HepG2 (cell line): ENCODE measurements around the gene CUL2. TPM values are rescaled to one million over a fixed set of nuclear protein-coding genes. Genes with fewer than 3 reads are reported as not detected.

Experiments
- CEBPG ChIP-seq: IDR thresholded peaks from 2 replicates; pipeline ENCODE4 v1.6.1; 2016
- CHCHD3 ChIP-seq: sonication (generic); formaldehyde crosslinking; IDR thresholded peaks from 2 replicates; pipeline ENCODE4 v1.8.0; 2022; ENCODE audit warnings: mild to moderate bottlenecking, missing genetic modification reagents, moderate library complexity
- FOXJ3 ChIP-seq: sonication (generic); formaldehyde crosslinking; IDR thresholded peaks from 2 replicates; pipeline ENCODE4 v1.4.0; 2020; ENCODE audit warnings: missing genetic modification reagents, mild to moderate bottlenecking, borderline replicate concordance
- GATAD1 ChIP-seq: IDR thresholded peaks from 2 replicates; pipeline ENCODE4 v1.6.1; 2016; ENCODE audit warnings: missing genetic modification reagents, missing compliant biosample characterization
- GPN1 ChIP-seq: sonication (generic); formaldehyde crosslinking; IDR thresholded peaks from 2 replicates; pipeline ENCODE4 v1.5.1; 2020; ENCODE audit warnings: missing genetic modification reagents, borderline replicate concordance
- HDAC1 ChIP-seq: sonication (generic); formaldehyde crosslinking; IDR thresholded peaks from 2 replicates; pipeline ENCODE4 v1.5.1; 2020; ENCODE audit warnings: mild to moderate bottlenecking, missing genetic modification reagents
- HOXA9 ChIP-seq: sonication (generic); formaldehyde crosslinking; IDR thresholded peaks from 2 replicates; pipeline ENCODE4 v1.8.1; 2022; ENCODE audit warnings: missing genetic modification reagents, mild to moderate bottlenecking, moderate library complexity, borderline replicate concordance
- MBNL3 ChIP-seq: fragments of 250-450 bp; sonication (Bioruptor Pico); conservative IDR thresholded peaks from 2 replicates; pipeline ENCODE4 v1.8.0; 2022; ENCODE audit warnings: mild to moderate bottlenecking, inconsistent platforms
- MED8 ChIP-seq: sonication (generic); formaldehyde crosslinking; IDR thresholded peaks from 2 replicates; pipeline ENCODE4 v1.8.1; 2023; ENCODE audit warnings: mild to moderate bottlenecking, missing genetic modification reagents; ENCODE audit not compliant: insufficient replicate concordance
- PAX8 ChIP-seq: sonication (generic); formaldehyde crosslinking; IDR thresholded peaks from 2 replicates; pipeline ENCODE4 v1.8.0; 2022; ENCODE audit warnings: mild to moderate bottlenecking, missing genetic modification reagents, borderline replicate concordance
- THYN1 ChIP-seq: sonication (generic); formaldehyde crosslinking; IDR thresholded peaks from 2 replicates; pipeline ENCODE4 v1.8.1; 2023; ENCODE audit warnings: low read depth, mild to moderate bottlenecking, moderate library complexity, missing genetic modification reagents, borderline replicate concordance
- ZFP41 ChIP-seq: sonication (generic); formaldehyde crosslinking; IDR thresholded peaks from 2 replicates; pipeline ENCODE4 v1.4.0; 2020; ENCODE audit warnings: mild to moderate bottlenecking, missing genetic modification reagents, borderline replicate concordance
- ZMYM4 ChIP-seq: sonication (generic); formaldehyde crosslinking; IDR thresholded peaks from 2 replicates; pipeline ENCODE4 v1.8.1; 2023; ENCODE audit warnings: mild to moderate bottlenecking, missing genetic modification reagents
- ZNF12 ChIP-seq: sonication (generic); formaldehyde crosslinking; IDR thresholded peaks from 2 replicates; pipeline ENCODE4 v1.5.0; 2020; ENCODE audit warnings: missing genetic modification reagents
- ZNF224 ChIP-seq: sonication (generic); formaldehyde crosslinking; IDR thresholded peaks from 2 replicates; pipeline ENCODE4 v1.5.0; 2020; ENCODE audit warnings: mild to moderate bottlenecking, missing genetic modification reagents
- ZNF441 ChIP-seq: sonication (generic); formaldehyde crosslinking; IDR thresholded peaks from 2 replicates; pipeline ENCODE4 v1.7.0; 2021; ENCODE audit warnings: missing genetic modification reagents, borderline replicate concordance
- ZNF83 ChIP-seq: sonication (generic); formaldehyde crosslinking; IDR thresholded peaks from 2 replicates; pipeline ENCODE4 v1.4.0; 2020; ENCODE audit warnings: missing genetic modification reagents, mild to moderate bottlenecking, borderline replicate concordance
- polyA plus RNA-seq, 8 experiments: library from polyadenylated mRNA; depleted of rRNA in 3 of 8; stranded (reverse) in 7 of 8; unstranded in 1 of 8; fragments of >200 nt; fragmentation: Illumina TruSeq in 4 of 8; extraction: Trizol in 4 of 8; gene quantifications; 2 replicates each; pipeline versions ENCODE4 v1.2.1 to v1.2.3, GENCODE V29; 2011 to 2016; ENCODE audit warnings: low read depth in 4 of 8, missing spikeins in 1 of 8, mixed read lengths in 1 of 8; ENCODE audit not compliant: insufficient read depth in 1 of 8
- total RNA-seq, 5 experiments: library from RNA; depleted of rRNA; stranded (reverse); fragments of >200 nt; fragmentation: Illumina TruSeq; extraction: Trizol; gene quantifications; 2 replicates each; pipeline ENCODE4 v1.2.3, GENCODE V29; 2016; ENCODE audit warnings: low read depth in 1 of 5
- TF ChIP-seq, protein P1 (sequence below): sonication (generic); formaldehyde crosslinking; IDR thresholded peaks from 2 replicates; pipeline ENCODE4 v1.4.0; 2020; ENCODE audit warnings: missing genetic modification reagents
- TF ChIP-seq, protein P2 (sequence below): sonication (generic); formaldehyde crosslinking; IDR thresholded peaks from 2 replicates; pipeline ENCODE4 v1.4.0; 2020; ENCODE audit warnings: missing genetic modification reagents
- TF ChIP-seq, protein P3 (sequence below): sonication (generic); formaldehyde crosslinking; IDR thresholded peaks from 2 replicates; pipeline ENCODE4 v1.8.0; 2022; ENCODE audit warnings: mild to moderate bottlenecking, missing genetic modification reagents, borderline replicate concordance
- TF ChIP-seq, protein P4 (sequence below): sonication (generic); formaldehyde crosslinking; conservative IDR thresholded peaks from 2 replicates; pipeline ENCODE4 v1.5.0; 2020; ENCODE audit warnings: missing genetic modification reagents
- TF ChIP-seq, protein P5 (sequence below): sonication (generic); formaldehyde crosslinking; IDR thresholded peaks from 2 replicates; pipeline ENCODE4 v1.5.1; 2020; ENCODE audit warnings: mild to moderate bottlenecking, missing genetic modification reagents, moderate library complexity

CUL2 gene
- total and polyA plus RNA-seq, 2 of the 13 experiments (the other 11 are each of a cell fraction or from before 2014, with no cell fraction given) = 9.6 to 33.1 TPM

DNA sequence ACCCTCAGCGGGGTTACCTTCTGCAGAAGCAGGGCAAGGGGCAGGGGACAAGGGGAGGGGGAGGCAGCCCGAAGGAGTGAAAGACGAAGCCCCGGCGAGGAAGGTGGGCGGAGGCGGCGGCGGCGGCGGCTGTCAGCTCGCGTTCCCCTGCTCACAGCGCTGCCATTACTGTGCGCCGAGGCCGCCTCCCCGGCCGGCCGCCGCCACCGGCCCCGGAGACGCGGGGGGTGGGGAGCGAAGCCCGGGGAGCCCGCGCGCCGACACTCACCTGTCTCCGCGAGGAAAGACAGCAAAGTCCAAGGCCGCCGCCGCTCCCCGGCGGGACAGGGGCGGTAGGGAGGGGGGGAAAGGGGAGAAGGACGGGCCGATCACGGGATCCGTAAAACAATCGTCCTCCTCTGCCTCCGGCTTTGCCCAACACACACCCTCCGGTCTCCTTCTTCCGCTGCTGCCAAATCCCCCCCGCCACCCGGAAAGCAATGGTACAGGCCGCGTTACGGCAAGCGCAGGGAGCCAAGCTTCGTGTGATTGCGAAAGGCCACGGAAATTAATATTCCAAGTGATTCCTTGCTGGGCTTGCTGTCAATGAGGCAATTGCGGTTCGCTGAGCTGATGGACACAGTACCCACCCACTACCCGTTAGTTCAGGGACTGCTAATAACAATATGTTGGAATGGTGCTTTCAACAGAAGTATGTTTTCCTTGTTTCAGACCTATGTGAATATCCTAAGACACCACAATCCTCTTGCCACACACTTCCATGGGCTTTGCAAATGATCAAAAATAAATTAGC lies at the start of gene CUL2 (continued):
- TF ChIP-seq, protein P1, sequence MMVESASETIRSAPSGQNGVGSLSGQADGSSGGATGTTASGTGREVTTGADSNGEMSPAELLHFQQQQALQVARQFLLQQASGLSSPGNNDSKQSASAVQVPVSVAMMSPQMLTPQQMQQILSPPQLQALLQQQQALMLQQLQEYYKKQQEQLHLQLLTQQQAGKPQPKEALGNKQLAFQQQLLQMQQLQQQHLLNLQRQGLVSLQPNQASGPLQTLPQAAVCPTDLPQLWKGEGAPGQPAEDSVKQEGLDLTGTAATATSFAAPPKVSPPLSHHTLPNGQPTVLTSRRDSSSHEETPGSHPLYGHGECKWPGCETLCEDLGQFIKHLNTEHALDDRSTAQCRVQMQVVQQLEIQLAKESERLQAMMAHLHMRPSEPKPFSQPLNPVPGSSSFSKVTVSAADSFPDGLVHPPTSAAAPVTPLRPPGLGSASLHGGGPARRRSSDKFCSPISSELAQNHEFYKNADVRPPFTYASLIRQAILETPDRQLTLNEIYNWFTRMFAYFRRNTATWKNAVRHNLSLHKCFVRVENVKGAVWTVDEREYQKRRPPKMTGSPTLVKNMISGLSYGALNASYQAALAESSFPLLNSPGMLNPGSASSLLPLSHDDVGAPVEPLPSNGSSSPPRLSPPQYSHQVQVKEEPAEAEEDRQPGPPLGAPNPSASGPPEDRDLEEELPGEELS (CRISPR knock-in tag) = no peak
- TF ChIP-seq CHCHD3 (CRISPR knock-in tag) (no peak), ZNF441 (peak; percentile 66; the same call in 1 of the 2 replicates), THYN1 (no peak), HOXA9 (CRISPR knock-in tag) (no peak), PAX8 (CRISPR knock-in tag) (no peak), ZMYM4 (CRISPR knock-in tag) (peak; percentile 92), HDAC1 (peak; percentile 72), MBNL3 (no peak), CEBPG (peak; percentile 97), GPN1 (CRISPR knock-in tag) (no peak), GATAD1 (CRISPR knock-in tag) (peak; percentile 94), ZNF83 (CRISPR knock-in tag) (no peak), ZNF12 (CRISPR knock-in tag) (peak; percentile 67; the same call in 1 of the 2 replicates), MED8 (CRISPR knock-in tag) (peak; percentile 59), ZFP41 (no peak), ZNF224 (CRISPR knock-in tag) (no peak), FOXJ3 (CRISPR knock-in tag) (no peak)
- TF ChIP-seq, protein P2, sequence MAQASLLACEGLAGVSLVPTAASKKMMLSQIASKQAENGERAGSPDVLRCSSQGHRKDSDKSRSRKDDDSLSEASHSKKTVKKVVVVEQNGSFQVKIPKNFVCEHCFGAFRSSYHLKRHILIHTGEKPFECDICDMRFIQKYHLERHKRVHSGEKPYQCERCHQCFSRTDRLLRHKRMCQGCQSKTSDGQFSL (CRISPR knock-in tag) = peak; percentile 79
- TF ChIP-seq, protein P3, sequence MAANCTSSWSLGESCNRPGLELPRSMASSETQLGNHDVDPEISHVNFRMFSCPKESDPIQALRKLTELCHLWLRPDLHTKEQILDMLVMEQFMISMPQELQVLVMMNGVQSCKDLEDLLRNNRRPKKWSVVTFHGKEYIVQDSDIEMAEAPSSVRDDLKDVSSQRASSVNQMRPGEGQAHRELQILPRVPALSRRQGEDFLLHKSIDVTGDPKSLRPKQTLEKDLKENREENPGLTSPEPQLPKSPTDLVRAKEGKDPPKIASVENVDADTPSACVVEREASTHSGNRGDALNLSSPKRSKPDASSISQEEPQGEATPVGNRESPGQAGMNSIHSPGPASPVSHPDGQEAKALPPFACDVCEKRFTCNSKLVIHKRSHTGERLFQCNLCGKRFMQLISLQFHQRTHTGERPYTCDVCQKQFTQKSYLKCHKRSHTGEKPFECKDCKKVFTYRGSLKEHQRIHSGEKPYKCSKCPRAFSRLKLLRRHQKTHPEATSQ (CRISPR knock-in tag) = no peak
- TF ChIP-seq, protein P4, sequence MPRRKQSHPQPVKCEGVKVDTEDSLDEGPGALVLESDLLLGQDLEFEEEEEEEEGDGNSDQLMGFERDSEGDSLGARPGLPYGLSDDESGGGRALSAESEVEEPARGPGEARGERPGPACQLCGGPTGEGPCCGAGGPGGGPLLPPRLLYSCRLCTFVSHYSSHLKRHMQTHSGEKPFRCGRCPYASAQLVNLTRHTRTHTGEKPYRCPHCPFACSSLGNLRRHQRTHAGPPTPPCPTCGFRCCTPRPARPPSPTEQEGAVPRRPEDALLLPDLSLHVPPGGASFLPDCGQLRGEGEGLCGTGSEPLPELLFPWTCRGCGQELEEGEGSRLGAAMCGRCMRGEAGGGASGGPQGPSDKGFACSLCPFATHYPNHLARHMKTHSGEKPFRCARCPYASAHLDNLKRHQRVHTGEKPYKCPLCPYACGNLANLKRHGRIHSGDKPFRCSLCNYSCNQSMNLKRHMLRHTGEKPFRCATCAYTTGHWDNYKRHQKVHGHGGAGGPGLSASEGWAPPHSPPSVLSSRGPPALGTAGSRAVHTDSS = no peak
- TF ChIP-seq, protein P5, sequence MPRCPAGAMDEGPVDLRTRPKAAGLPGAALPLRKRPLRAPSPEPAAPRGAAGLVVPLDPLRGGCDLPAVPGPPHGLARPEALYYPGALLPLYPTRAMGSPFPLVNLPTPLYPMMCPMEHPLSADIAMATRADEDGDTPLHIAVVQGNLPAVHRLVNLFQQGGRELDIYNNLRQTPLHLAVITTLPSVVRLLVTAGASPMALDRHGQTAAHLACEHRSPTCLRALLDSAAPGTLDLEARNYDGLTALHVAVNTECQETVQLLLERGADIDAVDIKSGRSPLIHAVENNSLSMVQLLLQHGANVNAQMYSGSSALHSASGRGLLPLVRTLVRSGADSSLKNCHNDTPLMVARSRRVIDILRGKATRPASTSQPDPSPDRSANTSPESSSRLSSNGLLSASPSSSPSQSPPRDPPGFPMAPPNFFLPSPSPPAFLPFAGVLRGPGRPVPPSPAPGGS (CRISPR knock-in tag) = no peak
